HG03558 (cell line): Measurements from ENCODE around the gene TMEM229A.
"Not testable (repeated sequence)": the region's sequence is repeated elsewhere in the genome, so short reads cannot be mapped to it uniquely, and the experiment has no call there.

Experiments
- ATAC-seq: cut with Tn5 transposase; IDR thresholded peaks from one replicate; pipeline ENCODE4 v1.9.1; 2021; ENCODE audit warnings: moderate number of reproducible peaks; ENCODE audit not compliant: unreplicated experiment; ENCODE audit errors: extremely low read depth

The TMEM229A gene

DNA sequence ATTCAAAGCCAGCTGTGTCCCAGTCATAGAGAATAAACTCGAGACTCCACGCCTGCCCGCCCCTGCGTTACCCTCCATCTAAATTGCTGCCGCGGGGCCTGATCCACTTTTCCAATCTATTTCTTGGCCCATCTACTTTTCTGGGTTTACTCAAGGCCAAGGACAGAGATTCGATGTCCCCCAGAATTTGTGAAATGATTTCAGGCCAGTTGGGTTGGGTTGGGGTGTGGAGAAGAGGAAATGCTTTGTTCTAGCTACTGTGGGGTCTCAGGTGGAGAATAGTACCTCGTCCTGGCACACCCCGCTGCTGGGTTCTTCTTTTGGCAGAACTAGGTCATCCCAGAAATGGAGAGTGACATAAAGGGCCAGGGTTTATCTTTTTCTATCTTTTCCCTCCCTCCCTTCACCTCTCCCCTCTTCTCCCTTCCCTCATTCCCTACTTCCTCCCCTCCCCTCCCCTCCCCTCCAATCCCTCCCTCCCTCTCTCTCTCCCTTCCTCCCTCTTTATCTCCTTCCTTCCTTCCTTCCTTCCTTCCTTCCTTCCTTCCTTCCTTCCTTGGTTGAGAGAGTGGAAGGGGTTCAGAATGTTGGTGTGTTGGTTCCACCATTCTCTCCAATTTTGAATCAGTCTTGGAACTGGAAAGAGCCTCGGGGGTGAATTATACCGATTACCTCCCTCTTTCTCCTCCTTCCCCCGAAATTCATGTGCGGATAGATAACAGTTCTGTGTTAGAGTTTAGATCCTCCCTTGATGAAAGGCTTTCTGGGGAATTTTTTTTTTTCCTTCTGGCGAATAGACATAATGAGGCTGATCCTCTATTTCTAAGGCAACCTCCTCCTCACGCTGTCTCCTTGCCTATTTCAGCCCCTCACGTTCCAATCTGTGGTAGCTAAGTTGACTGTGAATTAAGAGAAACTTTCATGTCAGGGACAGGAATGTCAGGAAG lies 1.2 kb upstream of the TMEM229A start:
- ATAC-seq: no peak

DNA sequence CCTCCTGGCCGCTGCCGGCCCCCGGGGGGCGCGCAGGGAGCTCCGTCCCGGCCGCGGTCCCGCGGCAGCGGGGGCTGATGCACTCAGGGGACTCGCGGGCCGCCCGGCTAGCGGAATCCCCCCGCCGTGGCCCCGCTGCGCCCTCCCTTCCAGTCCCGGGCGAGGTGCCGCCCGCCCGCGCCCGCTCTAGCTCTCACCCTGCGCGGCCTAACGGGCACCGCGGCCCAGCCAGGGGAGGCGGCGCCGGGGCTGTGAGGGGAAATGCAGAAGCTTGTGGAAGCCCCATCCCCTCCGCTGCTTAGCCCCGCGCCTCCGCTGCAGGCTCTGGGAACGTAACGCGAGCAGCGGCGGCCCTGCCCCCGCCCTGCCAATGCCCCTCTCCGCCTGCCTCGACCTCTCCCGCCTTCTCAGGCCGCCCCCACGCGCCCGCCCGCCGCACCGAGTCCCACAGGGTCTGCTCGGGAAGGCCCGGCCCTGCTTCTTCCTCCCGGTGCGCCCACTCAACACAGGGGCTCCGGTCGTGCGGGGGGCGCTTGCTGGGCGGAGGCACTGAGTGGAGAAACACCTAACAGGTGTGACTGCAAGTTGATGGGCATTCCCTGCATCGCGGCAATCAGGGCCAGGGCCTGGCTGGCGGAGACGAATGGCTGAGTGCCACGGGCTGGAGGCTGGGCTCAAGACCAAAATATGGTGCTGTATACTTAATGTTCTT lies 384 bp upstream of the TMEM229A start:
- no peak for ATAC-seq

DNA sequence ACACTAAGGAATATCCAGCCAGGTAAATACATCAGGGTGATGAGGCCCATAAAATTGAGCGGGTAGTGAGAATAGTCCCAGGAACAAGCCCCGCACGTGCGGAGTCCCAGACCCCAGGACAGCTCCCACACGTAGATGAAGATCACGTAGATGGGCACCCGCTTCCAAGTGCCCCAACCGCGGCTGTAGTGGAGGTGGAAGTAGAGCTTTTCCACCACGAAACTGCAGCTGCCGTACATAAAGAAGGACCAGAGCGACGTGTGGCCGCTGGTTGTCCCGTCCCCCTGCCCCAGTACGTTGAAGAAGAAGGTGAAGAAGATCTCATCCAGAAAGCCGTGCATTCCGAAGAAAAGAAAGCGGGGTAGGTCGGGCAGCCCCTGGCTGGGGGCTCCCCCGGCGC lies 948 bp downstream of the TMEM229A start:
- ATAC-seq: no peak

DNA sequence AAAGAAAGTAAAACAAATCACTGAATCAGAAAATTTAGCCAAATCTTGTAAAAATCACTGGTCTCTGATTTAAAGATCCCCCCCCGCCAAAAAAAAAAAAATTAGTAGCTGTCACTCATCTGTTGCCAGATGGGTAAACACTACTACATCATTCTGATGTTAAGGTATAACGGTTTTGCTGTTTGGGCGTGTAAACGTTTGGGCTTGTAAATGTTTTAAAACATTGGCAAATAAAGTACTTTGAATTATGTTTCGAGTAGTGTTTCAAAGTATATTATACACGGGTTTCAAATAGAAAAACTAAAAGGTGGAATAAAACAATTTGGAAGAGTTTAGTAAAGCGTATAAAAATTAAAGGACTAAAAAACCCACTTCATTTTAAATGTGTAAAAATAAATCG lies 1.5 kb downstream of the TMEM229A start:
- ATAC-seq: no peak

- ATAC-seq: no peak
Measured at GRCh38 chr7:124030964-124031363, 1.9 kb downstream of the TMEM229A start.

- ATAC-seq: no peak
Measured at GRCh38 chr7:124029396-124030188, 3.3 kb downstream of the TMEM229A start.

GRCh38 chr7:124027236-124027635 lies 5.6 kb downstream of the TMEM229A start:
- no peak for ATAC-seq

GRCh38 chr7:124024329-124024728 lies 8.5 kb downstream of the TMEM229A start:
- not testable (repeated sequence) for ATAC-seq

DNA sequence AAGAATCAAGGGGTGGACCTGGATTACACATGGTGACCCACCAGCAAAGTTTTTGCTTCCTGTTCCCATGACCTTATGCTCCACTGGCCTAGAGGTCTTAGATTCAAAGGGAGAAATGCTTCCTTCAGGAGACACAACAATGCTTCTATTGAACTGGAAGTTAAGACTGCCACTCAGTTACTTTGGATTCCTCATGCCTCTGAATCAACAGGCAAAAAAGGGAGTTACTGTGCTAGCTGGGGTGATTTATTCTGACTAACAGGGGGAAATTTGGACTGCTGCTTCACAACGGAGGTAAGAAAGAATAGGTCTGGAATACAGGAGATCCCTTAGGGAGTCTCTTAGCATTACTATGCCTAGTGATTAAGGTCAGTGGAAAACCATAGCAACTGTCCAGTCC lies 10.3 kb downstream of the TMEM229A start:
- no peak for ATAC-seq

GRCh38 chr7:124020060-124020459 lies 12.8 kb downstream of the TMEM229A start:
- no peak for ATAC-seq

- no peak for ATAC-seq
Measured at GRCh38 chr7:124013306-124013705, 19.6 kb downstream of the TMEM229A start.

DNA sequence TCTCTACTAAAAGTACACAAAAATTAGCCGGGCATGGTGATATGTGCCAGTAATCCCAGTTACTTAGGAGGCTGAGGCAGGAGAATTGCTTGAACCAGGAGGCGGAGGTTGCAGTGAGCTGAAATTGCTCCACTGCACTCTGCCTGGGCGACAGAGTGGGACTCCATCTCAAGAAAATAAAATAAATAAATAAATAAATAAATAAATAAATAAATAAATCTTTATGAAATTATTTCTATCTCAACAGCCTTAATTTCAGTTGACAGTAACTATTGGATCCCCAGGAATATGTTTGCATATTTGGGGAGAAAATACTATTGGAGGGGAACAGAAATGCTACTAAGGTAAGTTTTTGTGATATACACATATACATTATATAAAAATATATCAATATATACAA lies 20.0 kb downstream of the TMEM229A start:
- ATAC-seq: no peak

DNA sequence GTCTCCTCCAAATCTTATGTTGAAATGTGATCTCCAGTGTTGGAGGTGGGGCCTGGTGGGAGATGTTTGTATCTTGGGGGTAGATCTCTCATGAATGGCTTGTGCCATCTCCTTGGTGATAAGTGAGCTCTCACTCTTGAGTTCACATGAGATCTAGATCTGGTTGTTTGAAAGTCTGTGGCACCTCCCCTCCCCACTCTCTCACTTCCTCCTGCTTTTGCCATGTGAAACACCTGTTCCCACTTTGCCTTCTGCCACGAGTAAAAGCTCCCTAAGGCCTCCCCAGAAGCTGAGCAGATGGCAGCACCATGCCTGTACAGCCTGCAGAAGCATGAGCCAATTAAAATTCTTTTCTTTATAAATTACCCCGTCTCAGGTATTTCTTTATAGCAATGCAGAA lies 23.5 kb downstream of the TMEM229A start:
- ATAC-seq: no peak

GRCh38 chr7:124008296-124008695 lies 24.6 kb downstream of the TMEM229A start:
- ATAC-seq: not testable (repeated sequence)

- ATAC-seq: no peak
Measured at GRCh38 chr7:123999703-124000102, 33.2 kb downstream of the TMEM229A start.

DNA sequence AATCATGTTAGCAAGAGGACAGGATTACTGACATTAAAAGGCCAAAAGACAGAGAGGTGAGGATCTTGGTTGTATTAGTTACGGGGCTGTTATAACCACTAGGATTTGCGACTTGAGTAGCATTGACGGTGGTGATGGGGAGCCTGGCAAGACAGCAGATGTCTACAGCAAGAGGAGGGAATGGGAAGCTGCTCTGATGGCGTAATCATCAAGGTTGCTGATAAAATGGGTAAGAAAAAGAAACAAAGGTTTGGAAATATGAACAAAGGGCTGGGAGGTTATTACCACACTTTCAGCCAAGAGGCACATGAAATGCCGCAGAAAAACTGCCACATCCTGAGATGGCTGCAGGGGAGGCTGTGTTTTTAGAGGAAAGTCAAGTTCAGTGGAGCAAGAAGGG lies 33.9 kb downstream of the TMEM229A start:
- no peak for ATAC-seq

GRCh38 chr7:123996327-123996625 lies 36.6 kb downstream of the TMEM229A start:
- ATAC-seq: no peak

DNA sequence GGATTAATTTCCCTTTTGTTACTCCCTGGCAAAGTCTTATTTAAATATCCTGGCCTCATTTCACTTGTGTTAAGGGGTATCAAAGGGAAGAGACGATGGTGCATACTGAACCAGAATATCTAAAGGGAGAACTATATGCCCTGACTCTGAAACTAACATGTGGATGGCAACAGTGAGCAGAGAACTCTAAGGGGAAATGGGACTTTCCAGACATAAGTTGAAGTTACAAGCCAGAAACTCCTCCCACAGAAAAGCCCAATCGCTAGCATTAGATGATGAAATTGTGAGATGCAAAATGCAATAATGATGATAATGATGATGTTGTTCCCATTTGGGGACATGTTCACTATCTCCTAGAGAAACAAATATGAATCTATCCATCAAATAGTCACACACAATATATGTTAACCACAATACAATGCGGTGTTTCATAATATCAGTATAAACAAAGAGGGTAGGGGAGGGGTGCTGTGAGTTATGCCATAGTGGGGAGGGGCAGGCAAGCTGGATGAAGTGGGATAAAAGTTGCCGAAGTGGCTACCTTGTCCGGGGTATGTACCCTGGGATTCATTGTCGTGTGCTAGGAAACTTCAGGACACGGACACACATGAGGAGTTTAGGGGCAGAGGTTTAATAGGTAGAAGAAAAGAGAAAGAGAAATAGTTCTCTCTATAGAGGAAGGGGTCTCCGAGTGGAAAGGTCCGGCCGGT lies 37.1 kb downstream of the TMEM229A start:
- ATAC-seq: no peak

DNA sequence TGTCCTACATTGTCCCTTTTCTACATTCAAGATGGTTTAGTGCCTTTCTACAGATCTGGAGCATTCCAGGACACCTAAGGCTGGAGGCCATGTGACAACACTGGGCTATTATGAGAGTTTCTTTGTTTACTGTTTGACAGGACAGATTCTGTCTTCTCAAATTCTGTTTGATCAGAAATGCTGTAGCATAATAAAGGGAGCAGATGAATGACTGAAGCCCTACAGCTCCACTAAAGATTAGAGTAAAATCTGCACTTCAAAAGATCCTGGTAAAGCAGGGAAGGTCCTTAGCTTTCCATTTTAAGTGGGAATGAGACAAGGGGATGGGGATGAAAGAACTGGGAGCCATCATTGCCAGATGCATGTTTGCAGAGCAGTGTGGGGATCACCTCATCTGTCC lies 38.4 kb downstream of the TMEM229A start:
- no peak for ATAC-seq

DNA sequence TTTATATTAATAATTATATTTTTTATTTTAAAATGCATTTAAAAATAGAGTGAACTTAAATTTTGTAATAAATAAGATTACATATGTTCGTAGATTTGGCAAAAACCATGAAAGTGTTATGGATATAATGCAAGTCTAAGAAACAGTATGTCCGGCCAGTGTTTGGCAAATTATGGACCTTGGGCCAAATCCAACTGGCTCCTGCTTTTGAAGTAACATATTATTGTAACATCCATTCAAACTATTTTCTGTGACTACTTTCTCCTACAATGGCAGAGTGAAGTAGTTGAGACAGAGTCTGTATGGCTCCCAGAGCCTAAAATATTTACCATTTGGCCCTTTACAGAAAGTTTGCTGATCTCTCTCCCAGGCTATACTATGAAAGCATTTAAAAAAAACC lies 38.9 kb downstream of the TMEM229A start:
- ATAC-seq: no peak
